Measurements from ENCODE around the gene ALK. TPM values are rescaled to one million over a fixed set of nuclear protein-coding genes. Genes with fewer than 3 reads are reported as not detected.

Gene ALK
- total RNA-seq, 1 donor, result under 0.01 TPM

- no peaks in the 10 kb centered on the region for H3K9me3 ChIP-seq (ENCODE audit: low read depth, low read length)
- no peak overlapping the region for H3K27ac ChIP-seq (ENCODE audit: low read depth, low read length)
- H3K4me1 ChIP-seq (ENCODE audit: insufficient read depth, low read length), result peaks cover 11% of the 10 kb centered on the region
- H4K20me1 ChIP-seq (ENCODE audit: insufficient read depth, low read length), result no peaks in the 10 kb centered on the region
- TF ChIP-seq CTCF (IDR thresholded peaks at IDR 0.05; ENCODE audit: extremely low read depth, low read depth, low read length), result no peak
- H3K4me2 ChIP-seq (ENCODE audit: insufficient read depth, low read length), result peak overlapping the region; percentile 15
- no peaks in the 10 kb centered on the region for H3K79me2 ChIP-seq (ENCODE audit: insufficient read depth, low read length)
- H3K36me3 ChIP-seq (ENCODE audit: insufficient read depth, low read length), result no peaks in the 10 kb centered on the region
- H3K27me3 ChIP-seq (ENCODE audit: insufficient read depth, low read length), result peaks cover 58% of the 10 kb centered on the region
- peak; percentile 93 for DNase-seq (ENCODE audit: insufficient read length, low spot score, missing footprints)
- H2AFZ ChIP-seq (ENCODE audit: low read length), result no peak overlapping the region
- no peak overlapping the region for H3K4me3 ChIP-seq (ENCODE audit: insufficient read depth, low read length)
Measured at GRCh38 chr2:29747786-29748470, 173.5 kb downstream of the ALK start.

GRCh38 chr2:29744976-29745375 is 176.4 kb downstream of the ALK start:
- H3K4me2 ChIP-seq (ENCODE audit: insufficient read depth, low read length), result no peak overlapping the region
- TF ChIP-seq CTCF (IDR thresholded peaks at IDR 0.05; ENCODE audit: extremely low read depth, low read depth, low read length), result no peak
- H4K20me1 ChIP-seq (ENCODE audit: insufficient read depth, low read length), result no peaks in the 10 kb centered on the region
- no peak overlapping the region for H3K27ac ChIP-seq (ENCODE audit: low read depth, low read length)
- no peak overlapping the region for H2AFZ ChIP-seq (ENCODE audit: low read length)
- peaks cover 55% of the 10 kb centered on the region for H3K27me3 ChIP-seq (ENCODE audit: insufficient read depth, low read length)
- DNase-seq (ENCODE audit: insufficient read length, low spot score, missing footprints), result no peak
- H3K79me2 ChIP-seq (ENCODE audit: insufficient read depth, low read length), result no peaks in the 10 kb centered on the region
- H3K4me1 ChIP-seq (ENCODE audit: insufficient read depth, low read length), result peaks cover 11% of the 10 kb centered on the region
- no peaks in the 10 kb centered on the region for H3K36me3 ChIP-seq (ENCODE audit: insufficient read depth, low read length)
- no peak overlapping the region for H3K4me3 ChIP-seq (ENCODE audit: insufficient read depth, low read length)
- H3K9me3 ChIP-seq (ENCODE audit: low read depth, low read length), result no peaks in the 10 kb centered on the region

- no peak overlapping the region for H2AFZ ChIP-seq (ENCODE audit: low read length)
- no peaks in the 10 kb centered on the region for H4K20me1 ChIP-seq (ENCODE audit: insufficient read depth, low read length)
- peaks cover 9% of the 10 kb centered on the region for H3K4me1 ChIP-seq (ENCODE audit: insufficient read depth, low read length)
- H3K36me3 ChIP-seq (ENCODE audit: insufficient read depth, low read length), result no peaks in the 10 kb centered on the region
- H3K4me2 ChIP-seq (ENCODE audit: insufficient read depth, low read length), result no peak overlapping the region
- DNase-seq (ENCODE audit: insufficient read length, low spot score, missing footprints), result no peak
- H3K27ac ChIP-seq (ENCODE audit: low read depth, low read length), result no peak overlapping the region
- H3K9me3 ChIP-seq (ENCODE audit: low read depth, low read length), result no peaks in the 10 kb centered on the region
- H3K27me3 ChIP-seq (ENCODE audit: insufficient read depth, low read length), result peaks cover 52% of the 10 kb centered on the region
- no peaks in the 10 kb centered on the region for H3K79me2 ChIP-seq (ENCODE audit: insufficient read depth, low read length)
- TF ChIP-seq CTCF (IDR thresholded peaks at IDR 0.05; ENCODE audit: extremely low read depth, low read depth, low read length), result no peak
- no peak overlapping the region for H3K4me3 ChIP-seq (ENCODE audit: insufficient read depth, low read length)
Measured at GRCh38 chr2:29743516-29743915, 177.9 kb downstream of the ALK start.

DNA sequence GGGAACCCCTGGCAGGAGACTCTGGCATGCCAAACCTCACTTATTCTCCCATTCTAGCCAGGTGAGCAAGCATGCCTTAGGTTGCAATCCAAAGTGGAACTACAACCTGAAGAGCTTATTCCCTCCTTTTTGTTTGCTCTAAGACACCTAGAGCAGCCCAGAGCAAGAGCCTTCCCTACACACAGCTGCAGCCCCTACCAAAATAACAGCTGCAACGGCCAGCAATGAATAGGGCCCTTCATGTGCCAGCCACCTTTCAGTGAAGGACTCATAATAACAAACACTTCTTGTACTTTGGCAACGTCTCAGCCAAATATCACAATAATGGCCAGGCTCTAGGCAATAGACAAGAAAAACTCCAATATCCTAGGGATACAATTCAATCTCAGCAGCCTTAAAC is 178.7 kb downstream of the ALK start:
- H3K36me3 ChIP-seq (ENCODE audit: insufficient read depth, low read length), result no peaks in the 10 kb centered on the region
- TF ChIP-seq CTCF (IDR thresholded peaks at IDR 0.05; ENCODE audit: extremely low read depth, low read depth, low read length), result no peak
- no peak for DNase-seq (ENCODE audit: insufficient read length, low spot score, missing footprints)
- no peak overlapping the region for H3K27ac ChIP-seq (ENCODE audit: low read depth, low read length)
- H3K27me3 ChIP-seq (ENCODE audit: insufficient read depth, low read length), result peaks cover 52% of the 10 kb centered on the region
- no peaks in the 10 kb centered on the region for H4K20me1 ChIP-seq (ENCODE audit: insufficient read depth, low read length)
- no peaks in the 10 kb centered on the region for H3K9me3 ChIP-seq (ENCODE audit: low read depth, low read length)
- H3K4me3 ChIP-seq (ENCODE audit: insufficient read depth, low read length), result no peak overlapping the region
- no peaks in the 10 kb centered on the region for H3K79me2 ChIP-seq (ENCODE audit: insufficient read depth, low read length)
- H2AFZ ChIP-seq (ENCODE audit: low read length), result no peak overlapping the region
- H3K4me2 ChIP-seq (ENCODE audit: insufficient read depth, low read length), result no peak overlapping the region
- H3K4me1 ChIP-seq (ENCODE audit: insufficient read depth, low read length), result peaks cover under 1% of the 10 kb centered on the region

All from osteoblast (primary cell).